ENCODE data around the gene GADD45G.
A peak's percentile ranks its signal among the peaks of the same experiment; 100 is the strongest.

The GADD45G gene

DNA sequence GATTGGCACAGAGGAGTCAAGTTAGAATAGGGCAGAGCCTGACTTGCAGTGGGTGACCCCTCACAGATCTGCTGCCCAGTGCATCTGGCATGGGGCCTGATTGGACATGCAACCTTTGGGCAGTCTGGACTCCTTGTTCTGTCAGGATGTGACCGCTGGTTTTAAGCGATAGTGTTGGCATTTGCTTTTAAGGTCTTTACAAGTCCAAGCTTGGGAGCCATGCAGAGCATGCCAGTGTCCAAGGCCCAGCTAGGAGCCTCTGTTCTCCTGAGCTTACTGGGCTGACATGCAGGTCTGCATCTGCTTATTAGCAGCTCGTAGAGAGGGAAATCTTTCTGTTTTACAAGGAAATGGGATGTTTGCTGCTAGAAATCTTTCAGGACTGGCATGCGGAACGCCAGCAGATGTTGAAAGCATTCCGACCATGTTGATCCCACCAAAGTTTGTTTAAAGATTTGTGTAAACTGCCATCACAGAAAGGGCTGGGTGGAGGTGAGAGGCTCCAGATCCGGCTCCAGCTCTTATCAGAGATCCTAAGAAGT is 27.5 kb downstream of the GADD45G start:
- no peak for DNase-seq

DNA sequence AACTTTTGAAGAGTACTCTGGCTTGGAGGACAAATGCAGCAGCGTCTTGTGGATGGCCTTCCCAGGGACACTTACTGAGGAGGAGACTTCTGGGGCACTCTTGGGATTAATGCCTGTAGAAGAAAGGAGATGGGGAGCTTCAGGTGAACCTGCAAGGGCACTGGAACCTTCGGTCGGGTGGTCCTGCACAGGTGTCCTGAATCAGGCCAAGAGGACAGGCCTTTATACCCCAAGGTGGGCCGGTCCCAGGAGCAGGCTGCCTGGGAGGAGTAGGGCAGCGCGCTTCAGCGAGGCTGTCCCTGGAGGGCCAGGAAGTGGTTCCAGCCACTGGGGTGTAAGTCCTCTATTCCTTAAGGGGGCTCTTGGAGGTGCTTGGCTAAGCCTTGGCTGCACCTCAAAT is 27.9 kb downstream of the GADD45G start:
- DNase-seq, result no peak

DNA sequence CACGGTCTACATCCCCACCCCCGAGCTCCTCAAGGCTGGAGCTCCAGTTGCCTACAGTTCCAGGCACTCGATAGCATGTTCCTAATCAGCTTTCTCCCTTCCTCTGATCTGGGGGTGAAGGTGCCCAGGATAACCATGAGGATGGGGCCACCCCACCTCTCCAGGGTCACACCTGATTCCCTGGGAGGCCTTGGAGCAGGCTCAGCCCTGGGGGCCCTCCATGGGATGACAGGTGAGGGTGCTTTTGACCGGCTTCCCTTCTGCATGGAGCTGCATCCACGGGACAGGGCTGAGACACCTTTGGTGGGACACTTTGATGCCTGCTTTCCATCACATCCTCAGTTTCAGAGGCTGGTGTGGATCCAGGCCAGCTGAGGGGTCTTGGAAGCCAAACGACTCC is 28.6 kb downstream of the GADD45G start:
- no peak for DNase-seq

DNA sequence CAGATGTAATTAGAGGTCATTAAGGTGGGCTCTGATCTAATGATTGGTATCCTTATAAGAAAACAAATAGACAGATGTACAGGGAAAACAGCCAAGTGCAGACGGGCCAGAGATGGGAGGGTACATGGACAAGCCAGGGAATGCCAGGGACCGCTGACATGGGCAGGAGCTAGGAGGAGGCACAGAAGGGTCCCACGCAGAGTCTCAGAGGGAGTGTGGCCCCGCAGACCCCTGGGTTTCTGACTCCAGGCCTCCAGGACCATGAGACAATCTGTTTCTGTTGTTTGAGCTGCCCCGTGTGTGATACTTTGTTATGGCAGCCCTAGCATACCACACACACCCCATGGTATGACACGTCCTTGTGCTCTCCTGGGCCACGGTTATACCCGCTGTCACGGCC is 29.1 kb downstream of the GADD45G start:
- no peak for DNase-seq

DNA sequence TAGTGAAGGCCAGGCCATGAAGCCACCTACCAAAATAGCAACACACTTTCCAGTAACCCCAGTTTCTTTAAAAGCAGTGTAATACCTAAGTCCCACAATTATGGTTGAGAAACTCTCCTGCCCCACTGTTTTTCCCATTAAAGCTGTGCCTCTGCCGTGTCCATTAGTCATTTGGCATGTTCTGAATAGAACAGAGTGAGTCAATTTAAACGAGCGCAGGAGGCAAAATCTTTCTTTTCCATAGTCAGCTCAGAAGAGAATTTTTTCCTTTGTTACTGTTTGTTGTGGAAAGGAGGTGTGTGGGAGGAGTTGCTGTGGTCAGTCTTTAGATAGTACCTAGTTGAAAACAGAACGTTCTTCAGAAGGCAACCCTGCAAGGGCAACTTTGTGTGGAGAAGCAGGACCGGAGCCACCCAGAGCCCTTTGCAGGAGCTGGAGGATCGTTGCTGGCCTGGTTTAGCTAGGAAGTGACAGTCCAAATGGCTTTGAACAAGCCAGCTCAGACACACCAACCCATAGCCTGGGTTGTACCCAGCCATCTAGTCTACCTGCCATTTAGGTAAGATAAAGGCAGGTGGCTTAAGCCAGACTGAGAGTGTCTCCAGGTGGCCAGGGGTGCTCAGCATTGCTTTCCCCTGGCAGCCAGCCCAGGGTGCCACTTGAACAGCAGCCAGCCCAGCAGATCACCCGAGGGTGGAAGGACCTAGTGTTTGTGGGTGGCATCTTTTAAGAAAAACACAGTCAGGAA is 30.4 kb downstream of the GADD45G start:
- peak in 1 of 2 experiments; percentile 10 for DNase-seq

DNA sequence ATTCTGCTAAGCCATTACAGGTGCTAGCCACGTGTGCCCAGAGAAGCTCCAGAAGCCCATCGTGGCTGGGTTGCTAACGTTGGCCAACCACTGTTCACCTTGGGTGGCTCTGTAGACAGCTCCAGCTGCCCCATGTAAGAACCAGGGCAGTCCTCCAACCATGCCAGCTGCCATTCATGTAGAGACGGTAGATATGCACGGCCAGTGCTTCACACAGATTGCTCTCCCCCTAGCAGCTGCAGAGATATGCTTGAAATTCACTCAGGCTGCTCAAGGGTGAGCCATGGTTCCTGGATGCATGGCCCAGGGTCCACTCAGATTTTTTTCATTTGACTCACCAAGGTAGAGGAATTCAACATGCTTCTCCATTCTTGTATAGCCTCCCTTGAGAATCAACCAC is 31.0 kb downstream of the GADD45G start:
- peak in 1 of 2 experiments; percentile 22 for DNase-seq

DNA sequence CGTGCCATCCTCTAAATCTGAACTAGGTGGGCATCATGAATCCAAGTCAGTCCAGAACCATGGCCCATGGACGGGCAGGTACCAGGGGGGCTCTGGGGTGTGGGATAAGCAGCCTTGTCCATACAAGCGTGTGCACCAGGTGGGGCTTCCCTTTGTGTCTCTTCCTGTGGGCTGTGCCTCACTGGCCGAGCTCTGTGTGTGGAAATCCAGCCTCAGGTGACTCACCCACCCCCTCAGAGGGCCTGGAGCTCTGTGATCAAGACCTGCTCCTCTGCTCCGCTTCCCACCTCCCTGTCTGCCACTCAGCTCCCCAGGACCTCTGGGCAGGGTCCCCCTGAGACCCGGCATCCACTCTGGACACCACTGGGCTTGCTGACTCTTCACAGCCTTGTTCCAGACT is 33.0 kb downstream of the GADD45G start:
- DNase-seq, result no peak

DNA sequence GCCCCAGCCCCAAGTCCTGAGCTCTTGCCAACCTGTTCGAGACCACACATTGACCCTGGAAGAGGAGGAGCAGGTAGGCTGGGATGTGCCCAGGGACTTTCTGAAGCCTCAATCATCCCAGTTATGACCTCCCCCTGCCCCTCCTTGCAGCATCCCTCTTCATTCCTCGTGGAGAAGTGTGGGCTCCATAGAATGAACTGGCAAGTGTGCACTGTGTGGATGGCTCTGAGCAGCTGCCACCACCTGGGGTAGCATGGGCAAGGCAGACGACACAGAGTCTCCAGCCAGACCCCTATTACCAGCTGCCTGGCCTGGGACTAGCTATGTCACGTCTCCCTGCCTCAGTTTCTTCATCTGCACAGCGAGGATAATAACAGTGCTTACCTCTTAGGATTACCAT is 33.5 kb downstream of the GADD45G start:
- DNase-seq, result no peak

DNA sequence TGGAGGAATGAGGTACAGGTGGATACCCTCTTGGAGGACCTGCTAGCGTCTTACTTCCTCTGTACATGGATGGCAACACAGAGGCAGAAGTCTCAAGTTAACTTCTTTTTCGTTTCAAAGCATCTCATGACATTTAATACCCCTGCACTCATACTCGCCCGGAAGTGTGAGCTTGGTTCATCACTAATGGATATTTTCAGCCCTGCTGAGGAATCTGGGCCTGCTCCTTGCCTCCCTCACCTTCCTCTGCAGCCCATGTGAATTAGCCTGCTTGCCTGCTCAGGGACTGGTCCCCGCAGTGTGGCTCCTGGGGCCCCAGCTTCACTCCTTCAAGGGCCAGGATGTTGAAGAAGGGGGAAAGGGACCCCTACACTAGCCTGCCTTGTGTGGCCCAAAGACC is 34.1 kb downstream of the GADD45G start:
- no peak for DNase-seq

DNA sequence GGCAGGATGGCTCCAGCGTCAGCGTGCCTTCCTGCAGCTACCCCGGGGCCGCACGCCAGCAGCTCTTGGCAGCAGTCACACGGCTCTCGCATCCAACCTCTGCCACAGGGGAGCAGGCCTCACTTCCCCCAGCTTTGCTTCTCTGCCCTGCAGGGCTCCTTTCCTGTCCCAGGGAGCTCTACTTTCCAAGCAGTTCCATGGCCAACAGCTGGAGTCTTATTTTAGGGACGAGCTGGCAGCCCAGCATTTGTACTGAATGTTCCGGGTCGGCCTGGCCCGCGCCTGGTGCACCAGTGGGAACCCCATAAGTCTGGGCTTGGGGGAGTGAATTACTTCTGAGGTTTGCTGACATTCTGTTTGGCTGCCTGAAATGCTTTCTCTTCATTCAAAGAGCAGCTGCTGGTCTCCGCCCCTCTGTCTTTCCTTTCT is 34.6 kb downstream of the GADD45G start:
- DNase-seq, result no peak

DNA sequence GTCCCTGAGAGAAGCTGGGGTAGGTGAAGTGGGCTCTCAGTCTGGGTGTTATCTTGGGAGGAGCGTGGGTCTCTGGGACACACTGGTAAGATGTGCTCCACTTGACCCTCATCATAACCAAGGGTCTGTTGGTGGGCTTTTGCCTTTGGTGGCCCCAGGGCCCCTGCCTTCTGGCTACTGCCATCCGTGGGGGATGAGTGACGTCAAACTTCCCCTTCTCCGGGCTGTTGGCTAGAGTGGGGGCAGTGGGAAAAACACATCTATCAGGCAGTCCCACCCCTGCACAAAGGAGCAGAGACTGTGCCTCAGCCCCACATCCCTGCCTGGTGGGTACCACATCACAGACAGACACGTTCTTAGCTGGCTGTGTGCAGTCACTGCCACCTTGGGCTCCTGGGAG is 35.1 kb downstream of the GADD45G start:
- DNase-seq, result no peak

DNA sequence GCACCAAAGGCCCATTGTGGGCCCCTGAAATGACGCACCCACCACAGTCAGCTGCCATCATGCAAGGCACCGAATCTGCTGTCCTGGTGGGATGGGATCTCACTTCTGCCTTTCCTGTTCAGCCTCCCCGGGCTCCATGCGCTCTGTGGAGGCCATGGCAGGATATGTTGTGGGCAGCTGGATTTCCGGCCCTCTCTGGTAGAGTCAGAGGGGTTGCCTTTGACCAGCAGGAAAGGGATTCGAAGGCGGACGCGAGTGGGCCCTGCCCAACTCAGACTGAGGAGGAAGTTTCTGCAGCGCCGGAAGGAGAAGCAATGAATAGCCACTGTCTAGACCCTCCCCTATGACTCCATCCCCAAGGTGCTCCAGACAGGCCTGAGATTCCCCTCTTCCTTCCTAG is 35.5 kb downstream of the GADD45G start:
- no peak for DNase-seq

DNA sequence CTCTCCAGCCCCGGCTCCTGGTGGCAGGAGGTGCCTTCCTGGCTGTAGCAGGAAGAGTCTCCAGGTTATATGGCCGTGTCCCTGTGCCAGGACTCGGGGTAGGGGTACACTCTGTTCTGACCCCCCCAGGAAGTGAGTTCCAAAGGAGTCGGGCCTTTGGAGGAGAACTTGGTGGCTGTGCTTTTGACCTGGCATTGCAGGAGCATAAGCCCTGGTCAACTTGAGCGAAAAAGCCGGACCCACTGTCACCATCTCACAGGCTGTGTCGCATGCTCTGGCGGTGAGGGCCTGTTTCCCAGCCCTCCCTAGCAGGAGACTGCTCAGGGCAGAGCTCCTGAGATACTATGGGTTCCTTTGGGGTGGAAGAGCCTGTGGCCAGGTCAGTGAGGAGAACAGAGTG is 36.0 kb downstream of the GADD45G start:
- DNase-seq, result no peak

DNA sequence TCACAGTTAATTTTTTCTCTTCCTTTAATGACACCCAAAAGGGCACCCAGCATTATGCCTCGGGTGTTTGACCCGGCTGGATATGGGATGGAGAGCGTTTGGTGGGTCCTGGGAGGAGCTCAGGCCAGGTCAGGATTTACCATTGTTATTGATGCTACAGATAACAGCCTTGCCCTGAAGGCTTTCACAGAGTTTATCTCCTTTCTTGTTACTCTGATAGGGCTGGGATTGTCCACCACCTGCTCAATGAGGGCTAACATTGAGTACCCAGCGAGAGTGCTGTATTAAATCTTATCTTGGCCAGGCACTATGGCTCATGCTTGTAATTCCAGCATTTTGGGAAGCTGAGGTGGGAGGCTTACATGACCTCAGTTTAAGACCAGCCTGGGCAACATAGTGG is 37.2 kb downstream of the GADD45G start:
- no peak for DNase-seq

DNA sequence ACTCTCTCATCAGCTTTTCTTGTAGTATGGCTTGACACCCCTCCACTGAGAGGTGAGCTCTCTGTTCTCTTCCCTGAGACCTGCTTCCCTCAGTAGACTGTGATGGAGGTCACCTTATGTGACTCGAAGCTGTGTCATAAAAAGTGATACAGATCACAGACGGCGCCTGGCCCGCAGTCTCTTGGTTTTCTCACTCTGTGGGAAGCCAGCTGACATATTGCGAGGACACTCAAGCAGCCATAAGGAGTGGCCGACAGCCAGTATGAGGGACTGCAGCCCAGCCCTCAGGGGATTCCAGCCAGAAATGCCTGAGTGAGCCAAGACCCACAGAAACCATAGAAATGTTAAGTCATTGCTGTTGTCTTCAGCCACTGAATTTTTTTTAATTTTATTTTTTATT is 38.0 kb downstream of the GADD45G start:
- no peak for DNase-seq

DNA sequence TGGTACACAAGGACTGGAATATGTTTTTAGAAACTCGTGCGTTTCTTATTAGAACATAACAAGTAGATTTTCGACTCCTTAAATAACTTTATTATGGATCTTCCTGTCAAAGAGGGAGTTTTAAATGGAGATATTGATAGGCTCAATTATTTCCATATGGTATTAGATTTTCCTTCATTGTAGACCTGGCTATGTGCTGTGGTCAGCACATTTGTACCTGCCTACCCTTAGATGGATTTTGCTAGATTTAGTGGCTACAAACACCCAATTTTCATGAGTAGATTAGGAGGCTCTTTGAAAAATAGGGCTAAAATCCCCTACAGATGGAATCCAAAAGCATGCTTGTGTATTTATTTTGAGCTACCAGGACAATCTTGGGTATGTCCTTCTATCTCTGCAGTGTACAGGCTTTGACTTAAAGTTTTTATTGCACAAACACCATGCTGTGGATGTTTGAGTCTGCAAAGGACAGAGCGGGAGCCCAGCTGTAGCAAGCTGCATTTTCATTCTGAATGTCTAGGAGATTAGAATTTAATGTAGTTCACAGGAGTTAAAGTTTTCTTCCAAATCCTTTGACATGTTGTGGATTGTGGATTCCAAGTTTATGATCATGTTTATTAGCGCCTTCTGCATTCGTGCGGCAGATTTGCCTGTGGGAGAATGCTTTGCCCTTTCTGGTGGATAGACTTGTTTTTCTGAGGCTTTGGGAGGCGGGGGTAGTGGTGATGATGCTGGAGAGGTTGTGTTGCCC is 41.6 kb downstream of the GADD45G start:
- no peak for DNase-seq

DNA sequence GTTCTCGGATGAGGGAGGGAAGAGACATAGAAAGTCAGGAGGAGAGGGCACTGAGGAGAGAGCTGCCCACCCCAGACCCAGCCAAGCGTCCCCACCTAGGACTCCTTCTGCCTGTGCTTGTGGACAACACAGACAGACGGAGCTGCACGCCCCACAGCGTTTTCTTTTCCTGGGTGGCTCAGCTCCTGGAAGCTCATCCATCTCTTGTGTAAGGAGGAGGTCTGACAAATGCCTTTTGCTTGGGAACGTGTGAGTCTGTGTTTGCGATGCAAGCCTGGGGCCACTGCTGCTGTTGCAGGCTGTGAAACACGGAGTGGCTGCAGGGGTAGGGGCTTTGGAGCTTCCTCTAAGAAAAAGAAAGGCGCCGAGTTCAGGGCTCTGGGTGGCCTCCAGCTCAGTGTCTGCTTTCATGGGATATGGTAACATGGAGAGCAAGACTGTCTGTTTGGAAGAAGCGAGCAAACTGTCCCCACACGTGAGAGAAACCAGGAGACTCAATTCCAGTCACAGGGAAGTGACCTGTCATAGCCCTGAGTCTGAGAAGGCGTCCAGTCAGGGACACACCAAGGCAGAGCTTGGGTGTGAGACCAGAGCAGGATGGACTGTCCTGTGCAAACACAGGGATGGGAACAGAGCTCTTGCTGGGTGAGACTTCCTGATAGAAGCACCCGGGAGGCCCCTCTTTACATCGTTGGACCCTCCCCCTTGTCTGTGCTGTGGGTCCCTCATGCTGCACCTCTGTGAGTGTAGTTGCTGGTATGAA is 42.7 kb downstream of the GADD45G start:
- no peak for DNase-seq

DNA sequence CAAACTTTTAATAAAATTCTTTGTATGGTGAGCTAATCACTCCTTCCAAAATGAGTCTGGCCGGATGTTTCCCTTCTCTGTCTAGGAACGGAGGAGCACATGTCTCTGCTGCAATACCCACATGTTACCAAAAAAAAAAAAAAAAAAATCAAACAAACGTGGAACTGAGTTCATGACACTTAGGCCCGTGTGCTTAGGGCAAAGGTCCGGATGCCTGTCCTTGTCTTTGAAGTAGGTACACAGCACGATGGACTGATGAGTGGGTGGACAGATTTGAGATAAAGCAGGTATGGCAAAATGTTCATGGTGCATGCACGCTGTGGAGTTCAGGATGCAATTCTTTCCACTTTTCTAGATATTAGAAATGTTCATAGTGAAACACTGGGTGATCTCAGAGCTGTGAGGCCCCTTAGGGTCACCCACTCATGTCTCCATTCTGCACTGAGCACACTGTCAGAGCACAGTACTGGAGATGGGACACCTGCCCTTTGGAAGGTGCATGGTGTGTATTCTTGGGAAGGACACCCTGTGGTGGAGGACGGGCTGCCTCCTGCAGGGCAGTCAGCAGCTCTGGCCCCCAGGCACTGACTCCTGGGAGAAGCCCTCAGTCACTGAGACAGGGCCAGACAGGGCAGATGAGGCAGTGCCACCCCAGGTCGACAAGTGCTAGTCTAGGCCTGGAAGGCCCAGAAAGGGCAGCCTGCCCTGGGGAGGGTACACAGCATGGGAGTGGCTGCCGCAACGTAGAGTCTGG is 43.6 kb downstream of the GADD45G start:
- DNase-seq, result no peak

DNA sequence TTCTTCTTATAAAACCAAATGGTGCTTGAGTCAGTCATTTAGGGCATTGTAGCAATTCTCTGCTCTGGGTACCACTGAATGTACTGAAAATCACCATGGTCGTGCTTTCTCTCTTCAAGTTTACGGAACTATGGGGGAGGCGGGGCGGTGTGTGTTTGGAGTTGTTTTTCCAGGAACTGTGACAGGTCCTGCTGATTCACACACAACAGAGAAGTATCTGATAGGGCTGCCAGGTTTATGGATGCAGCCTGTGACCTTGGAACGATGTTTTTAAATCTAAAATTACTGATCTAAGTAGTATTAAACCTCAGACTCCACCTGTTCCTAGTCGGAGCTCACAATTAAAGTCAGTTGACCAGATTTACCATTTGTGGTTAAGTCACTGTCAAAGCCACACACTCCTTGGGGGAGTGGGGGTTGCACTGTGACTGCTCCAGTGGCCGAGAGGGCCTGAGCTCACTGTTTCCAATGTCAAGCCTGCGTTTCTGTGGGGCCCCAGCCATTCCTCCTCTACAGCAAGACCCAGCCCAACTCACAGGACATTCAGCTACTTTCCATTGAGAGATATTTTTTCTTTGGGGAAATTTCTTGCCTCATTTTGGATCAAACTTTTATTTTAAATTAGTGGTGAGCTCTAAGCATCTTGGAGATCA is 44.4 kb downstream of the GADD45G start:
- DNase-seq, result peak in 1 of 2 experiments; percentile 4

DNA sequence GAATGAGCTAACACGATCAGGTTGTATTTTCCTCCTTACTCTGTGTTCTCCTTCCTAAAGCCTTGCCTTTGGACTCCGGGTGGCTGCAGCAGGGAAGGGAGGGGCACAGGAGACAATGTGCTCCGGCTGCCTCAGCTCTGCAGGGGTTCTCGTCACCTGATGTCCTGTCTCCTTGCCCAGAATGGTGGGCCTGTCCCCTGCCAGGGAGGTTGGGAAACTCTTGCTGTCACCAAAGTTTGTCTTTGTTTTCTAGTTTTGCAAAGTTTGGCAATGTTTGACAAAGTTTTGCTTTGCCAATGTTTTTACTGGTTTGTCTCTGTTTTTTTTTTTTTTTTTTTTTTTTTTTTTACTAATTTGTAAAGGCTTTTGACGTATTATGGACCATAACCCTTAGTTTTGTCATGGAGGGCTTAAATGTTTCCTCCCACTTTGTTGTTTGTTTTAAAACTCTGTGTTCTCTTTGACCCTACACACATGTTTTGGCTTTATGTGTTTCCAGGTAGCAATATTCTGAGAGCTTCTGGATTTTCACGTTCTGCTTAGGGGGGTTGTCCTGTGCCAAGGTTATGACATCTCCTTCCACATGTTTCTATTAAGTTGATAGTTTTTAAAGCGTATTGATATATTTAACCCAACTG is 49.3 kb downstream of the GADD45G start:
- no peak for DNase-seq
